ENCODE measurements around the gene ARID3B. TPM values are rescaled to one million over a fixed set of nuclear protein-coding genes. Genes with fewer than 3 reads are reported as not detected.
"Not testable (repeated sequence)": the region's sequence is repeated elsewhere in the genome, so short reads cannot be mapped to it uniquely, and the experiment has no call there.

Gene ARID3B
- total RNA-seq, 1 donor: 2.6 TPM

GRCh38 chr15:74504836-74505235 lies 36.2 kb upstream of the ARID3B start:
- peak; percentile 60 for DNase-seq (ENCODE audit: low read depth)
- H3K4me3 ChIP-seq (ENCODE audit: low read depth, low read length): no peak overlapping the region
- no peak for TF ChIP-seq CTCF (IDR thresholded peaks at IDR 0.05; ENCODE audit: insufficient read depth, low read depth, low read length)

GRCh38 chr15:74505837-74506514 lies 35.0 kb upstream of the ARID3B start:
- DNase-seq (ENCODE audit: low read depth): no peak
- TF ChIP-seq CTCF (IDR thresholded peaks at IDR 0.05; ENCODE audit: insufficient read depth, low read depth, low read length): no peak
- no peak overlapping the region for H3K4me3 ChIP-seq (ENCODE audit: low read depth, low read length)

- no peak for TF ChIP-seq CTCF (IDR thresholded peaks at IDR 0.05; ENCODE audit: insufficient read depth, low read depth, low read length)
- no peak overlapping the region for H3K4me3 ChIP-seq (ENCODE audit: low read depth, low read length)
- DNase-seq (ENCODE audit: low read depth): no peak
Measured at GRCh38 chr15:74506515-74506840, 34.5 kb upstream of the ARID3B start.

GRCh38 chr15:74511583-74511982 lies 29.4 kb upstream of the ARID3B start:
- no peak for TF ChIP-seq CTCF (IDR thresholded peaks at IDR 0.05; ENCODE audit: insufficient read depth, low read depth, low read length)
- no peak overlapping the region for H3K4me3 ChIP-seq (ENCODE audit: low read depth, low read length)
- no peak for DNase-seq (ENCODE audit: low read depth)

- DNase-seq (ENCODE audit: low read depth): peak; percentile 63
- not testable (repeated sequence) for H3K4me3 ChIP-seq (ENCODE audit: low read depth, low read length)
Measured at GRCh38 chr15:74514059-74514458, 27.0 kb upstream of the ARID3B start.

GRCh38 chr15:74517096-74517495 lies 23.9 kb upstream of the ARID3B start:
- DNase-seq (ENCODE audit: low read depth): no peak
- H3K4me3 ChIP-seq (ENCODE audit: low read depth, low read length): no peak overlapping the region
- no peak for TF ChIP-seq CTCF (IDR thresholded peaks at IDR 0.05; ENCODE audit: insufficient read depth, low read depth, low read length)

GRCh38 chr15:74519311-74519710 lies 21.7 kb upstream of the ARID3B start:
- peak; percentile 57 for DNase-seq (ENCODE audit: low read depth)
- no peak overlapping the region for H3K4me3 ChIP-seq (ENCODE audit: low read depth, low read length)
- TF ChIP-seq CTCF (IDR thresholded peaks at IDR 0.05; ENCODE audit: insufficient read depth, low read depth, low read length): no peak
